ENCODE data around the gene SIRPB2.

The SIRPB2 gene

GRCh38 chr20:1491281-1491840 is at the start of gene SIRPB2:
SIRPB2 (minus strand) TSS chr20:1491420; CDS start chr20:1491359, 61 bp downstream.
- Mint-ChIP-seq H3K36me3 (ENCODE audit: low read depth) (no peaks in the 10 kb centered on the region), H3K4me1 (ENCODE audit: low read depth) (peaks cover 14% of the 10 kb centered on the region), H3K4me3 (no peak within 1 kb of the TSS), H3K9me3 (no peaks in the 10 kb centered on the region), H3K27ac (no peak within 1 kb of the TSS), H3K27me3 (peaks cover 22% of the 10 kb centered on the region)

- peaks cover under 1% of the 10 kb centered on the region for H3K36me3 Mint-ChIP-seq (ENCODE audit: low read depth)
- H3K27me3 Mint-ChIP-seq = no peaks in the 10 kb centered on the region
- peaks cover 9% of the 10 kb centered on the region for H3K9me3 Mint-ChIP-seq
- peaks cover 19% of the 10 kb centered on the region for H3K4me1 Mint-ChIP-seq (ENCODE audit: low read depth)
- H3K27ac Mint-ChIP-seq = no peak overlapping the region
- H3K4me3 Mint-ChIP-seq = no peak overlapping the region
These were observed 48.7 kb upstream of the SIRPB2 start for GRCh38 chr20:1539816-1540419.

GRCh38 chr20:1538655-1539054 is 47.4 kb upstream of the SIRPB2 start:
- Mint-ChIP-seq H3K4me3 (no peak overlapping the region), H3K36me3 (ENCODE audit: low read depth) (no peaks in the 10 kb centered on the region), H3K27ac (no peak overlapping the region), H3K27me3 (no peaks in the 10 kb centered on the region), H3K9me3 (peaks cover 9% of the 10 kb centered on the region), H3K4me1 (ENCODE audit: low read depth) (peaks cover 19% of the 10 kb centered on the region)

GRCh38 chr20:1537731-1538058 is 46.5 kb upstream of the SIRPB2 start:
- Mint-ChIP-seq H3K4me1 (ENCODE audit: low read depth) (peaks cover 19% of the 10 kb centered on the region), H3K4me3 (no peak overlapping the region), H3K27me3 (no peaks in the 10 kb centered on the region), H3K9me3 (peaks cover 9% of the 10 kb centered on the region), H3K36me3 (ENCODE audit: low read depth) (no peaks in the 10 kb centered on the region), H3K27ac (no peak overlapping the region)

- Mint-ChIP-seq H3K4me3 (no peak overlapping the region), H3K27ac (no peak overlapping the region), H3K27me3 (no peaks in the 10 kb centered on the region)
These were observed 45.9 kb upstream of the SIRPB2 start for GRCh38 chr20:1536893-1537730.

GRCh38 chr20:1535420-1536175 is 44.4 kb upstream of the SIRPB2 start:
- H3K9me3 Mint-ChIP-seq = peaks cover 4% of the 10 kb centered on the region
- H3K27ac Mint-ChIP-seq = peak overlapping the region; percentile 8
- peaks cover 22% of the 10 kb centered on the region for H3K4me1 Mint-ChIP-seq (ENCODE audit: low read depth)
- H3K4me3 Mint-ChIP-seq = no peak overlapping the region
- no peaks in the 10 kb centered on the region for H3K36me3 Mint-ChIP-seq (ENCODE audit: low read depth)
- H3K27me3 Mint-ChIP-seq = no peaks in the 10 kb centered on the region

More at GRCh38 chr20:1536893-1537730, 45.9 kb upstream of the SIRPB2 start:
- Mint-ChIP-seq H3K36me3 (ENCODE audit: low read depth) (no peaks in the 10 kb centered on the region), H3K4me1 (ENCODE audit: low read depth) (peaks cover 19% of the 10 kb centered on the region), H3K9me3 (peaks cover 9% of the 10 kb centered on the region)

GRCh38 chr20:1534526-1534925 is 43.3 kb upstream of the SIRPB2 start:
- no peaks in the 10 kb centered on the region for H3K27me3 Mint-ChIP-seq
- no peaks in the 10 kb centered on the region for H3K36me3 Mint-ChIP-seq (ENCODE audit: low read depth)
- H3K9me3 Mint-ChIP-seq = no peaks in the 10 kb centered on the region
- peaks cover 22% of the 10 kb centered on the region for H3K4me1 Mint-ChIP-seq (ENCODE audit: low read depth)
- H3K4me3 Mint-ChIP-seq = no peak overlapping the region
- no peak overlapping the region for H3K27ac Mint-ChIP-seq

- peaks cover 7% of the 10 kb centered on the region for H3K9me3 Mint-ChIP-seq
- no peaks in the 10 kb centered on the region for H3K27me3 Mint-ChIP-seq
- H3K36me3 Mint-ChIP-seq (ENCODE audit: low read depth) = no peaks in the 10 kb centered on the region
- H3K4me3 Mint-ChIP-seq = no peak overlapping the region
- H3K4me1 Mint-ChIP-seq (ENCODE audit: low read depth) = peaks cover 15% of the 10 kb centered on the region
- H3K27ac Mint-ChIP-seq = no peak overlapping the region
These were observed 41.8 kb upstream of the SIRPB2 start for GRCh38 chr20:1533059-1533458.

- Mint-ChIP-seq H3K4me3 (no peak overlapping the region), H3K27me3 (no peaks in the 10 kb centered on the region), H3K9me3 (peaks cover 8% of the 10 kb centered on the region), H3K27ac (no peak overlapping the region), H3K36me3 (ENCODE audit: low read depth) (no peaks in the 10 kb centered on the region), H3K4me1 (ENCODE audit: low read depth) (peaks cover 6% of the 10 kb centered on the region)
These were observed 37.6 kb upstream of the SIRPB2 start for GRCh38 chr20:1528811-1529210.

GRCh38 chr20:1527923-1528322 is 36.7 kb upstream of the SIRPB2 start:
- H3K27ac Mint-ChIP-seq = no peak overlapping the region
- peaks cover 8% of the 10 kb centered on the region for H3K9me3 Mint-ChIP-seq
- no peaks in the 10 kb centered on the region for H3K36me3 Mint-ChIP-seq (ENCODE audit: low read depth)
- H3K4me1 Mint-ChIP-seq (ENCODE audit: low read depth) = peaks cover 6% of the 10 kb centered on the region
- no peak overlapping the region for H3K4me3 Mint-ChIP-seq
- H3K27me3 Mint-ChIP-seq = no peaks in the 10 kb centered on the region

- no peaks in the 10 kb centered on the region for H3K36me3 Mint-ChIP-seq (ENCODE audit: low read depth)
- no peak overlapping the region for H3K4me3 Mint-ChIP-seq
- H3K4me1 Mint-ChIP-seq (ENCODE audit: low read depth) = peaks cover 6% of the 10 kb centered on the region
- peaks cover 8% of the 10 kb centered on the region for H3K9me3 Mint-ChIP-seq
- H3K27me3 Mint-ChIP-seq = no peaks in the 10 kb centered on the region
- H3K27ac Mint-ChIP-seq = no peak overlapping the region
These were observed 35.7 kb upstream of the SIRPB2 start for GRCh38 chr20:1526896-1527295.

GRCh38 chr20:1526310-1526709 is 35.1 kb upstream of the SIRPB2 start:
- Mint-ChIP-seq H3K27me3 (no peaks in the 10 kb centered on the region), H3K4me3 (no peak overlapping the region), H3K4me1 (ENCODE audit: low read depth) (peaks cover 6% of the 10 kb centered on the region), H3K9me3 (peaks cover 8% of the 10 kb centered on the region), H3K27ac (no peak overlapping the region), H3K36me3 (ENCODE audit: low read depth) (no peaks in the 10 kb centered on the region)

- H3K27ac Mint-ChIP-seq = no peak overlapping the region
- no peaks in the 10 kb centered on the region for H3K27me3 Mint-ChIP-seq
- H3K9me3 Mint-ChIP-seq = peaks cover 8% of the 10 kb centered on the region
- H3K36me3 Mint-ChIP-seq (ENCODE audit: low read depth) = no peaks in the 10 kb centered on the region
- H3K4me3 Mint-ChIP-seq = no peak overlapping the region
- peaks cover 4% of the 10 kb centered on the region for H3K4me1 Mint-ChIP-seq (ENCODE audit: low read depth)
These were observed 32.8 kb upstream of the SIRPB2 start for GRCh38 chr20:1524004-1524403.

GRCh38 chr20:1517010-1517409 is 25.8 kb upstream of the SIRPB2 start:
- Mint-ChIP-seq H3K36me3 (ENCODE audit: low read depth) (no peaks in the 10 kb centered on the region), H3K27ac (no peak overlapping the region), H3K4me3 (no peak overlapping the region), H3K9me3 (peaks cover 8% of the 10 kb centered on the region), H3K27me3 (peaks cover under 1% of the 10 kb centered on the region), H3K4me1 (ENCODE audit: low read depth) (no peaks in the 10 kb centered on the region)

GRCh38 chr20:1513801-1514200 is 22.6 kb upstream of the SIRPB2 start:
- H3K4me1 Mint-ChIP-seq (ENCODE audit: low read depth) = no peaks in the 10 kb centered on the region
- no peak overlapping the region for H3K4me3 Mint-ChIP-seq
- no peaks in the 10 kb centered on the region for H3K36me3 Mint-ChIP-seq (ENCODE audit: low read depth)
- H3K9me3 Mint-ChIP-seq = peaks cover 8% of the 10 kb centered on the region
- no peak overlapping the region for H3K27ac Mint-ChIP-seq
- peaks cover 6% of the 10 kb centered on the region for H3K27me3 Mint-ChIP-seq
